GM23338 (cell line): ENCODE measurements around the gene ALG10B. TPM values are rescaled to one million over a fixed set of nuclear protein-coding genes. Genes with fewer than 3 reads are reported as not detected.

Experiments
- ATAC-seq: fragments of 200-7000 bp; cut with Tn5 transposase; 3 replicates; pipeline ENCODE4 v1.9.1; 2020
- DNase-seq: peaks from one replicate; pipeline ENCODE4 v3.0.0-alpha.2; 2015; ENCODE audit warnings: low spot score
- H2AFZ ChIP-seq: fragments of 200-600 bp; sonication (generic); 2 replicates; pipeline ENCODE4 v1.8.0; 2016; ENCODE audit warnings: antibody characterized with exemption, mild to moderate bottlenecking, moderate library complexity
- H3F3A ChIP-seq: fragments of 200-600 bp; sonication (generic); replicated peaks from 2 replicates; pipeline ENCODE4 v1.8.0; 2017; ENCODE audit warnings: antibody characterized with exemption, mixed run types, low read depth
- H3K27ac ChIP-seq: fragments of 200-600 bp; sonication (generic); 2 replicates; pipeline ENCODE4 v1.6.1; 2016; ENCODE audit warnings: low read depth
- H3K27me3 ChIP-seq: fragments of 200-600 bp; sonication (generic); 2 replicates; pipeline ENCODE4 v1.8.0; 2016; ENCODE audit warnings: mild to moderate bottlenecking, mixed run types, moderate library complexity; ENCODE audit not compliant: insufficient read depth
- H3K36me3 ChIP-seq: fragments of 200-600 bp; sonication (generic); 2 replicates; pipeline ENCODE4 v1.8.0; 2016; ENCODE audit warnings: mild to moderate bottlenecking; ENCODE audit not compliant: insufficient read depth
- H3K4me1 ChIP-seq: fragments of 200-600 bp; sonication (generic); 2 replicates; pipeline ENCODE4 v1.8.0; 2016; ENCODE audit warnings: mild to moderate bottlenecking, moderate library complexity; ENCODE audit not compliant: insufficient read depth
- H3K4me2 ChIP-seq: fragments of 200-600 bp; sonication (generic); 2 replicates; pipeline ENCODE4 v1.7.1; 2017; ENCODE audit warnings: mixed run types
- H3K4me3 ChIP-seq: fragments of 200-600 bp; sonication (generic); 2 replicates; pipeline ENCODE4 v1.6.1; 2016; ENCODE audit warnings: mixed run types
- H3K79me2 ChIP-seq: fragments of 200-600 bp; sonication (generic); replicated peaks from 2 replicates; pipeline ENCODE4 v1.8.0; 2017; ENCODE audit warnings: mild to moderate bottlenecking; ENCODE audit not compliant: insufficient read depth
- H3K9me2 ChIP-seq: fragments of 200-600 bp; sonication (generic); 2 replicates; pipeline ENCODE4 v1.8.0; 2017; ENCODE audit not compliant: insufficient read depth
- H4K20me1 ChIP-seq: fragments of 200-600 bp; sonication (generic); replicated peaks from 2 replicates; pipeline ENCODE4 v1.8.0; 2017; ENCODE audit warnings: mild to moderate bottlenecking; ENCODE audit not compliant: insufficient read depth
- H3K27ac Mint-ChIP-seq: 2 replicates; pipeline ENCODE4 v1.8.0; 2020; ENCODE audit warnings: inconsistent platforms, mild to moderate bottlenecking, moderate library complexity, mixed read lengths
- H3K27me3 Mint-ChIP-seq: 3 replicates; pipeline ENCODE4 v1.8.0; 2022; ENCODE audit warnings: low read depth, mild to moderate bottlenecking, moderate library complexity, mixed read lengths, inconsistent platforms; ENCODE audit not compliant: insufficient read depth, poor library complexity
- H3K36me3 Mint-ChIP-seq: 3 replicates; pipeline ENCODE4 v1.8.0; 2021; ENCODE audit warnings: low read depth, mild to moderate bottlenecking, inconsistent platforms, moderate library complexity, mixed read lengths
- H3K4me1 Mint-ChIP-seq: 3 replicates; pipeline ENCODE4 v1.8.0; 2020; ENCODE audit warnings: mild to moderate bottlenecking, inconsistent platforms, mixed read lengths
- H3K4me3 Mint-ChIP-seq: 3 replicates; pipeline ENCODE4 v1.8.0; 2021; ENCODE audit warnings: moderate library complexity, mild to moderate bottlenecking, inconsistent platforms, mixed read lengths
- H3K9me3 Mint-ChIP-seq: 3 replicates; pipeline ENCODE4 v1.8.0; 2020; ENCODE audit warnings: moderate library complexity, mild to moderate bottlenecking, inconsistent platforms, mixed read lengths
- CREB1 ChIP-seq: fragments of 250-450 bp; sonication (Bioruptor Pico); IDR thresholded peaks from 2 replicates; pipeline ENCODE4 v1.5.0; 2020; ENCODE audit warnings: low read depth, mild to moderate bottlenecking, moderate library complexity
- CTCF ChIP-seq, 2 experiments: fragments of 200-600 bp in 1 of 2; sonication (generic) in 1 of 2; conservative IDR thresholded peaks; 2 replicates each; pipeline versions ENCODE4 v1.5.1 to v1.6.1; 2016 to 2017; ENCODE audit warnings: antibody characterized with exemption in 2 of 2, low read depth in 2 of 2, mild to moderate bottlenecking in 2 of 2, moderate library complexity in 1 of 2
- ETS1 ChIP-seq: IDR thresholded peaks from 2 replicates; pipeline ENCODE4 v1.6.1; 2016; ENCODE audit warnings: antibody characterized with exemption
- EZH2 ChIP-seq: fragments of 200-600 bp; sonication (generic); IDR thresholded peaks from one replicate; pipeline ENCODE4 v1.8.0; 2017; ENCODE audit warnings: antibody characterized with exemption, mild to moderate bottlenecking, low read depth; ENCODE audit not compliant: unreplicated experiment
- EZH2phosphoT487 ChIP-seq: fragments of 200-600 bp; sonication (generic); IDR thresholded peaks from one replicate; pipeline ENCODE4 v1.8.1; 2018; ENCODE audit warnings: antibody characterized with exemption; ENCODE audit not compliant: unreplicated experiment
- JUNB ChIP-seq: IDR thresholded peaks from one replicate; pipeline ENCODE4 v1.6.1; 2016; ENCODE audit warnings: antibody characterized with exemption; ENCODE audit not compliant: unreplicated experiment
- NANOG ChIP-seq: IDR thresholded peaks from 2 replicates; pipeline ENCODE4 v1.6.1; 2016; ENCODE audit warnings: antibody characterized with exemption, borderline replicate concordance
- POLR2AphosphoS5 ChIP-seq: IDR thresholded peaks from 2 replicates; pipeline ENCODE4 v1.6.1; 2016; ENCODE audit warnings: antibody characterized with exemption, low read depth
- REST ChIP-seq: IDR thresholded peaks from one replicate; pipeline ENCODE4 v1.6.1; 2018; ENCODE audit warnings: antibody characterized with exemption; ENCODE audit not compliant: unreplicated experiment
- ZNF114 ChIP-seq: fragments of 250-450 bp; sonication (Bioruptor Pico); IDR thresholded peaks from 2 replicates; pipeline ENCODE4 v1.5.0; 2020; ENCODE audit warnings: mild to moderate bottlenecking, moderate library complexity
- ZNF331 ChIP-seq: fragments of 250-450 bp; sonication (Bioruptor Pico); IDR thresholded peaks from 2 replicates; pipeline ENCODE4 v1.5.0; 2020; ENCODE audit warnings: low read depth, mild to moderate bottlenecking, moderate library complexity
- long read RNA-seq: library from polyadenylated mRNA; unstranded; transcript quantifications from one replicate; pipeline ENCODE4 v2.0.0, GENCODE V29; 2020; ENCODE audit not compliant: unreplicated experiment
- polyA plus RNA-seq: library from polyadenylated mRNA; unstranded; fragments of >200 nt; fragmentation: Nextera tagmentation; extraction: Ambion mirVana; gene quantifications from 2 replicates; pipeline ENCODE4 v1.2.1, GENCODE V29; 2016
- total RNA-seq: library from RNA; depleted of rRNA; stranded (reverse); fragments of >200 nt; shearing (Covaris generic); gene quantifications from 2 replicates; pipeline ENCODE4 v1.2.3, GENCODE V29; 2014; rRNA removed

ALG10B gene
- total RNA-seq (4.0 and 4.2 TPM in 2 replicates), polyA plus RNA-seq (0.44 and 0.50 TPM in 2 replicates)
- long read RNA-seq: 0 reads

- ATAC-seq (peak; percentile 100), DNase-seq (peak; percentile 98)
- Mint-ChIP-seq H3K27me3 (no peaks in the 10 kb centered on the region), H3K9me3 (peaks cover 47% of the 10 kb centered on the region), H3K36me3 (no peaks in the 10 kb centered on the region), H3K27ac (peak within 1 kb of the TSS; percentile 59; the same call in 1 of the 2 replicates), H3K4me3 (peak within 1 kb of the TSS; percentile 80), H3K4me1 (no peaks in the 10 kb centered on the region)
- Histone ChIP-seq H3K4me3 (peak within 1 kb of the TSS; percentile 65), H3K27ac (peak within 1 kb of the TSS; percentile 45; the same call in 1 of the 2 replicates), H3K4me2 (peak within 1 kb of the TSS; percentile 80), H3K79me2 (no peaks in the 10 kb centered on the region), H4K20me1 (no peaks in the 10 kb centered on the region), H3K9me2 (no peaks in the 10 kb centered on the region), H3K4me1 (no peaks in the 10 kb centered on the region), H3K27me3 (no peaks in the 10 kb centered on the region), H2AFZ (peak within 1 kb of the TSS; percentile 85; the same call in 1 of the 2 replicates), H3F3A (no peaks in the 10 kb centered on the region), H3K36me3 (no peaks in the 10 kb centered on the region)
- TF ChIP-seq ZNF331 (CRISPR knock-in tag) (no peak), ZNF114 (peak; percentile 77; the same call in 1 of the 2 replicates), POLR2AphosphoS5 (peak; percentile 44), ETS1 (peak; percentile 62; the same call in 1 of the 2 replicates), CTCF (conservative IDR thresholded peaks at IDR 0.05; ENCODE audit: low read depth in 2 of 2) (peak; percentile 57 to 64), EZH2 (no peak), CREB1 (peak; percentile 65)
Measured at GRCh38 chr12:38316391-38317129, at the start of gene ALG10B. Gene ALG10B (plus strand): TSS chr12:38316774. CDS start chr12:38316894, 120 bp downstream.

GRCh38 chr12:38268612-38269011 is 48.0 kb upstream of the ALG10B start:
- no peak overlapping the region for H3K4me3 ChIP-seq
- no peak for TF ChIP-seq ZNF114
- TF ChIP-seq JUNB: no peak
- no peak for TF ChIP-seq ETS1
- no peak for TF ChIP-seq EZH2phosphoT487
- TF ChIP-seq POLR2AphosphoS5: no peak
- no peak for TF ChIP-seq NANOG
- no peak for TF ChIP-seq ZNF331 (CRISPR knock-in tag)
- no peak for TF ChIP-seq REST
- DNase-seq (no peak), ATAC-seq (no peak)
- H3K27me3 Mint-ChIP-seq: no peaks in the 10 kb centered on the region
- no peaks in the 10 kb centered on the region for H4K20me1 ChIP-seq
- H3F3A ChIP-seq: no peaks in the 10 kb centered on the region
- no peaks in the 10 kb centered on the region for H3K27me3 ChIP-seq
- no peak overlapping the region for H3K27ac ChIP-seq
- peaks cover 12% of the 10 kb centered on the region; the same call in 2 of the 3 replicates for H3K36me3 Mint-ChIP-seq
- H3K4me1 Mint-ChIP-seq: no peaks in the 10 kb centered on the region
- no peak overlapping the region for H2AFZ ChIP-seq
- no peaks in the 10 kb centered on the region for H3K36me3 ChIP-seq
- H3K9me2 ChIP-seq: no peaks in the 10 kb centered on the region
- no peaks in the 10 kb centered on the region for H3K79me2 ChIP-seq
- no peak overlapping the region for H3K4me2 ChIP-seq
- H3K4me3 Mint-ChIP-seq: no peak overlapping the region
- H3K27ac Mint-ChIP-seq: no peak overlapping the region
- H3K4me1 ChIP-seq: no peaks in the 10 kb centered on the region
- peaks cover 91% of the 10 kb centered on the region for H3K9me3 Mint-ChIP-seq
